ENCODE measurements around the gene MYO5A. TPM values are rescaled to one million over a fixed set of nuclear protein-coding genes. Genes with fewer than 3 reads are reported as not detected.
A peak's percentile ranks its signal among the peaks of the same experiment; 100 is the strongest.

MYO5A gene
- total and polyA plus RNA-seq, 2 donors (not counting 1 experiment from before 2014, with no cell fraction given) = 32.9 to 41.9 TPM

DNA sequence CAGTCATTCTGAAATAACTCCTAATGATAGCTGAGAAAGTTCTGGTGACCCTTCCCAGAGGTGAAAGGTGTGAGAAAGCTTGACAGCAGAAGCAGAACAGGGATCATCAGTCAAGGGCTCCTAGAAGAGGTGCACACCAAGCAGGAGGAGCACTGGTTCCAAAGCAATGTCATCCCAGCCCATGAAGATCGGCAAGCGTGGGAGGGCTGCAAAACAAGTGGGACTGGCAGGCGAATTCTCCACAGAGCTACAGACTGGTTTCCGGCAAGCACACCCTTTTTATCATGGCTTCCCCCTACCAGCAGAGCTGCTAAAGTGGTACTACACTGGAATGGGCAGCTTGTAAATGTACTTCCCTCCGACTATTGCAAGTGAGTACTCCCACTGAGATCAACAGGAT lies 170.7 kb downstream of the MYO5A start:
- DNase-seq (ENCODE audit: low read depth in 2 of 2) = no peak
- TF ChIP-seq EZH2 (IDR thresholded peaks at IDR 0.05; ENCODE audit: low read length, missing control alignments) = no peak
- TF ChIP-seq, protein P1, sequence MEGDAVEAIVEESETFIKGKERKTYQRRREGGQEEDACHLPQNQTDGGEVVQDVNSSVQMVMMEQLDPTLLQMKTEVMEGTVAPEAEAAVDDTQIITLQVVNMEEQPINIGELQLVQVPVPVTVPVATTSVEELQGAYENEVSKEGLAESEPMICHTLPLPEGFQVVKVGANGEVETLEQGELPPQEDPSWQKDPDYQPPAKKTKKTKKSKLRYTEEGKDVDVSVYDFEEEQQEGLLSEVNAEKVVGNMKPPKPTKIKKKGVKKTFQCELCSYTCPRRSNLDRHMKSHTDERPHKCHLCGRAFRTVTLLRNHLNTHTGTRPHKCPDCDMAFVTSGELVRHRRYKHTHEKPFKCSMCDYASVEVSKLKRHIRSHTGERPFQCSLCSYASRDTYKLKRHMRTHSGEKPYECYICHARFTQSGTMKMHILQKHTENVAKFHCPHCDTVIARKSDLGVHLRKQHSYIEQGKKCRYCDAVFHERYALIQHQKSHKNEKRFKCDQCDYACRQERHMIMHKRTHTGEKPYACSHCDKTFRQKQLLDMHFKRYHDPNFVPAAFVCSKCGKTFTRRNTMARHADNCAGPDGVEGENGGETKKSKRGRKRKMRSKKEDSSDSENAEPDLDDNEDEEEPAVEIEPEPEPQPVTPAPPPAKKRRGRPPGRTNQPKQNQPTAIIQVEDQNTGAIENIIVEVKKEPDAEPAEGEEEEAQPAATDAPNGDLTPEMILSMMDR (conservative IDR thresholded peaks at IDR 0.05 in 1 of 2, IDR thresholded peaks at IDR 0.05 in 1 of 2; ENCODE audit: low read depth in 1 of 2, low read length in 2 of 2) = no peak
- no peaks in the 10 kb centered on the region for H4K20me1 ChIP-seq (ENCODE audit: control insufficient read depth, extremely low read depth, insufficient read depth, low read length)
- H3K36me3 ChIP-seq (ENCODE audit: control insufficient read depth, insufficient read depth, low read length) = no peaks in the 10 kb centered on the region
- no peak overlapping the region for H2AFZ ChIP-seq (ENCODE audit: low read length)
- no peak overlapping the region for H3K9ac ChIP-seq (ENCODE audit: insufficient read depth, low read length)
- no peaks in the 10 kb centered on the region for H3K4me1 ChIP-seq (ENCODE audit: control insufficient read depth, extremely low read depth, insufficient read depth, low read length)
- H3K27ac ChIP-seq (ENCODE audit: insufficient read depth, low read length) = no peak overlapping the region
- H3K27me3 ChIP-seq (ENCODE audit: control insufficient read depth, insufficient read depth, low read length) = no peaks in the 10 kb centered on the region
- H3K79me2 ChIP-seq (ENCODE audit: control insufficient read depth, insufficient read depth, low read length) = no peaks in the 10 kb centered on the region
- no peak overlapping the region for H3K4me2 ChIP-seq (ENCODE audit: extremely low read depth, insufficient read depth, low read length)
- H3K4me3 ChIP-seq (replicated peaks in 1 of 4; ENCODE audit: control extremely low read depth in 1 of 4, insufficient read depth in 1 of 4, low read depth in 3 of 4, low read length in 4 of 4) = no peak overlapping the region
- no peaks in the 10 kb centered on the region for H3K9me3 ChIP-seq (ENCODE audit: control insufficient read depth, insufficient read depth, low read depth, low read length)

DNA sequence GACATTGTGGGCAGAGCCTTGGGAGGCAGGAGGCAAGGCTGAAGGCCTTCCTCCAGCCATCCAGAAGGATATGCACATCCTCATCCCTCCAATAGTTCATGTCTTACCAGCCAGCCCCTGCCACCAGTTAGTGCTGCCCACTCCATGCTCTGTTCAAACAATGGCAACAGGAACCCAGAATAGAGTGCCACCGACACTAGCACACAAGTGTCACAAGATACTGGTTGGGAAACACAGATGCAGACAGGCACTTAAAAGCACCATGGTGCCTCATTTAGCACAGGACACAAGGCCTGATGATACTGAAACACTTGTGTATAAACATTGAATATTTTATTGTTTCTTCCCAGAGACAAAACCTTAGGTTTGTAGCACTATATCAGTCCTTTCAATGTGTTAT lies 176.6 kb downstream of the MYO5A start:
- H3K27ac ChIP-seq (ENCODE audit: insufficient read depth, low read length) = no peak overlapping the region
- H4K20me1 ChIP-seq (ENCODE audit: control insufficient read depth, extremely low read depth, insufficient read depth, low read length) = no peaks in the 10 kb centered on the region
- H2AFZ ChIP-seq (ENCODE audit: low read length) = no peak overlapping the region
- peaks cover 3% of the 10 kb centered on the region for H3K36me3 ChIP-seq (ENCODE audit: control insufficient read depth, insufficient read depth, low read length)
- no peak overlapping the region for H3K4me3 ChIP-seq (replicated peaks in 1 of 4; ENCODE audit: control extremely low read depth in 1 of 4, insufficient read depth in 1 of 4, low read depth in 3 of 4, low read length in 4 of 4)
- H3K9ac ChIP-seq (ENCODE audit: insufficient read depth, low read length) = no peak overlapping the region
- H3K27me3 ChIP-seq (ENCODE audit: control insufficient read depth, insufficient read depth, low read length) = no peaks in the 10 kb centered on the region
- no peaks in the 10 kb centered on the region for H3K9me3 ChIP-seq (ENCODE audit: control insufficient read depth, insufficient read depth, low read depth, low read length)
- H3K79me2 ChIP-seq (ENCODE audit: control insufficient read depth, insufficient read depth, low read length) = no peaks in the 10 kb centered on the region
- no peaks in the 10 kb centered on the region for H3K4me1 ChIP-seq (ENCODE audit: control insufficient read depth, extremely low read depth, insufficient read depth, low read length)
- DNase-seq (ENCODE audit: low read depth in 2 of 2) = no peak
- TF ChIP-seq EZH2 (IDR thresholded peaks at IDR 0.05; ENCODE audit: low read length, missing control alignments) = no peak
- TF ChIP-seq, protein P1 (conservative IDR thresholded peaks at IDR 0.05 in 1 of 2, IDR thresholded peaks at IDR 0.05 in 1 of 2; ENCODE audit: low read depth in 1 of 2, low read length in 2 of 2) = no peak
- H3K4me2 ChIP-seq (ENCODE audit: extremely low read depth, insufficient read depth, low read length) = no peak overlapping the region

DNA sequence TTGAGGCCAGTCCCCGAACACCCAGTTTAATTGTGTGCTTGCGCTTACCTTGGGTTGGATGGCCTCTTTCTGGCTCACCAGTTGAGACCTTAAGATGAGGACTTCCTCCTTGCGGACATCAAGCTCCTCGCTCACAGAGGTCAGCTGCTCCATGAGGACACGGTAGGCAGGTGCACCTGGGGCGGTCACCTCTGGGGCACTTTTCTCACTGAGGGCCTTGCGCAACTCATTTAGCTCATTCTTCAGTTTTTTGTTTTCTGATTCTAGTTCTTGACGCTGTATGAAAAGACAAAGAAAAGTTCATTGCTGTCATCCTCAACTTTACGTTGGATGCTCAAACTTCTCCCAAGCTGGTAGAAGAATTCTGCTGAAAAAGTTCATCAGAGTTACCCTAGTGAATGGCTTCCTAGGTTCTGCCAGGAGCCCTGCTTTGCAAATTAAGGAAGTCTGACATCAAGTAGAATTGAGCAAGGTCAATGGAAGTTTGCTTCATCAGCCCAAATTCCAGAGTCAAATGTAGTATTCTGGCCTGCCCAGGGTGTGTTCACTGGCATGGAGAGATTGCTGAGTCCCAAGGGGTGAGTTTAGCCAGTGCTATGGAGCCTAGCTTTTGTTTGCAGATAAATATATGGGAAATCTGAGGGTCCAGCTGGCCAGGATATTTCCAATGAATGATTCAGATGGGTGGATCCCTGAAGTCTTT lies 177.3 kb downstream of the MYO5A start:
- Histone ChIP-seq H4K20me1 (ENCODE audit: control insufficient read depth, extremely low read depth, insufficient read depth, low read length) (no peaks in the 10 kb centered on the region), H3K27me3 (ENCODE audit: control insufficient read depth, insufficient read depth, low read length) (no peaks in the 10 kb centered on the region), H3K27ac (ENCODE audit: insufficient read depth, low read length) (no peak overlapping the region), H2AFZ (ENCODE audit: low read length) (no peak overlapping the region), H3K36me3 (ENCODE audit: control insufficient read depth, insufficient read depth, low read length) (peaks cover 3% of the 10 kb centered on the region), H3K9me3 (ENCODE audit: control insufficient read depth, insufficient read depth, low read depth, low read length) (no peaks in the 10 kb centered on the region), H3K79me2 (ENCODE audit: control insufficient read depth, insufficient read depth, low read length) (no peaks in the 10 kb centered on the region), H3K4me1 (ENCODE audit: control insufficient read depth, extremely low read depth, insufficient read depth, low read length) (no peaks in the 10 kb centered on the region), H3K9ac (ENCODE audit: insufficient read depth, low read length) (no peak overlapping the region), H3K4me3 (replicated peaks in 1 of 4; ENCODE audit: control extremely low read depth in 1 of 4, insufficient read depth in 1 of 4, low read depth in 3 of 4, low read length in 4 of 4) (no peak overlapping the region), H3K4me2 (ENCODE audit: extremely low read depth, insufficient read depth, low read length) (no peak overlapping the region)
- DNase-seq (ENCODE audit: low read depth in 2 of 2) = peak in 1 of 2 donors; percentile 51
- TF ChIP-seq, protein P1 (conservative IDR thresholded peaks at IDR 0.05 in 1 of 2, IDR thresholded peaks at IDR 0.05 in 1 of 2; ENCODE audit: low read depth in 1 of 2, low read length in 2 of 2) = no peak
- no peak for TF ChIP-seq EZH2 (IDR thresholded peaks at IDR 0.05; ENCODE audit: low read length, missing control alignments)

All from fibroblast of lung (primary cell).